NCI-H2196 (cell line): ENCODE data around the gene ACACA.
"Not testable (repeated sequence)": the region's sequence is repeated elsewhere in the genome, so short reads cannot be mapped to it uniquely, and the experiment has no call there.

Experiments
- DNase-seq: peaks from one replicate; lab custom pipeline; 2025; ENCODE audit not compliant: unreplicated experiment; lab: John Stamatoyannopoulos, UW

Gene ACACA

DNA sequence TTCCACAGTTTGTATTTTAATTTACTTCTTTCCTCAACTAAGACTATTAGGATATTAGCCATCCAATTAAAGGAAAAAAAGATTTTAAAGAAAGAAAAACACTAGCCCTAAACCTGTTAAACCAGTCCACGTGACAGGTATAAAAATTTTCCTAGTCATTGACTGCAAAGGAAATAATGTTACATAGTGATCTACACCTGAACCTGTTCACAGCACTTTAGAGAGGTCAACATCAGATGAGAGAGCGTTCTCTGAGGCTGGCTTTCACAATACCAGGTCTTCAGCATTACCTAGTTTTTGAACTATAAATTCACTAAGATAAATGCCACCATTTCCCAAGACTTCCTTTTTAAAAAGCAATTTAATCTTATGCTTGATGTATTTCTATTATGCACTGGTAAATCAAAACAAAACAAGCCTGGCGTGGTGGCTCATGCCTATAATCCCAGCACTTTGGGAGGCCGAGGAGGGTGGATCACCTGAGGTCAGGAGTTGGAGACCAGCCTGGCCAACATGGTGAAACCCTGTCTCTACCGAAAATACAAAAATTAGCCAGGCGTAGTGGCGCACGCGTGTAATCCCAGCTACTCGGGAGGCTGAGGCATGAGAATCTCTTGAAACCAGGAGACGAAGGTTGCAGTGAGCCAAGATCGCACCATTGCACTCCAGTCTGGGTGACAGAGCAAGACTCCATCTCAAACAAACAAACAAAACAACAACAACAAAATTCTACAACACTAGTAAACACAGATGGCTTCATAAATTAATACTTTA is 49.7 kb downstream of the ACACA start:
- DNase-seq = not testable (repeated sequence)

DNA sequence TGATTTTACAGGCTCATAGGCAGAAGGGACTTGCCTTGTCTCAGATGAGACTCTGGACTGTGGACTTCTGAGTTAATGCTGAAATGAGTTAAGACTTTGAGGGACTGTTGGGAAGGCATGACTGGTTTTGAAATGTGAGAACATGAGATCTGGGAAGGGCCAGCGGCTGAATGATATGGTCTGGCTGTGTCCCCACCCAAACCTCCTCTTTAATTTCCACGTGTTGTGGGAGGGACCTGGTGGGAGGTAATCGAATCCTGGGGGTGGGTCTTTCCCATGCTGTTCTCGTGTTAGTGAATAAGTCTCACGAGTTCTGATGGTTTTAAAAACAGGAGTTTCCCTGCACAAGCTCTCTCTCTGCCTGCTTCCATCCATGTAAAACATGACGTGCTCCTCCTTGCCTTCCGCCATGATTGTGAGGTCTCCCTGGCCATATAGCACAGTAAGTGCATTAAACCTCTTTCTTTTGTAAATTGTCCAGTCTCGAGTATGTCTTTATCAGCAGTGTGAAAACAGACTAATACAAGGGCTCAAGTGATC is 59.7 kb downstream of the ACACA start:
- DNase-seq = not testable (repeated sequence)

DNA sequence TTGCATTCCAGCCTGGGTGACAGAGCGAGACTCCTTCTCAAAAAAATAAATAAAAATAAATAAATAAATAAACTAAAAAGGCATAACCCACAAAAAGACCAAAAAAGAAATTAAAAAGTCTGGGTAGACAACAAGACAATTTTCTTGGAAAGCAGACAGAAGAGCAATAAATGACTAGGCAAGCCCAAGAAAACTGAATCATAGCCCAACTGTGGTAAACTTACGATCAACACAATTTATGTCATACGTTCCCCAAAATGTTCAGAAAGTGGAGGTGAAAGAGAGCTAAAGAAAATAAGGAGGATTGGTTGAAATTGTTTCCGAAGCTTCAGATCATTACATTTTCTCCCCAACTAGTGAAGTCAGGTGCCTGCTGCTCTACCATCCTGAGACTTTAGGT is 62.1 kb downstream of the ACACA start:
- DNase-seq = no peak

DNA sequence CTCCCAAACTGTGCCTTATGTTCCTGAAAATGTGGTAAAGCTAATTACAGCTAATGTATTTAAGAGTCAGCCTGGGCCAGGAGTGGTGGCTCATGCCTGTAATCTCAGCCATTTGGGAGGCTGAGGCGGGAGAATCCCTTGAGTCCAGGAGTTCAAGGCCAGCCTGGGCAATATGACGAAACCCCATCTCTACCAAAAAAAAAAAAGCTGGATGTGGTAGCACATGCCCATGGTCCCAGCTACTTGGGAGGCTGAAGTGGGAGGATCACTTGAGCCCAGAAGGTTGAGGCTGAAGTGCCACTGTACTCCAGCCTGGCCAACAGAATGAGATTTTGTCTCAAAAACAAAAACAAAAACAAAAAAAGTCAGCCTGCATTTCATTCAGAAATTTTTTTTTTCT is 64.0 kb downstream of the ACACA start:
- no peak for DNase-seq

DNA sequence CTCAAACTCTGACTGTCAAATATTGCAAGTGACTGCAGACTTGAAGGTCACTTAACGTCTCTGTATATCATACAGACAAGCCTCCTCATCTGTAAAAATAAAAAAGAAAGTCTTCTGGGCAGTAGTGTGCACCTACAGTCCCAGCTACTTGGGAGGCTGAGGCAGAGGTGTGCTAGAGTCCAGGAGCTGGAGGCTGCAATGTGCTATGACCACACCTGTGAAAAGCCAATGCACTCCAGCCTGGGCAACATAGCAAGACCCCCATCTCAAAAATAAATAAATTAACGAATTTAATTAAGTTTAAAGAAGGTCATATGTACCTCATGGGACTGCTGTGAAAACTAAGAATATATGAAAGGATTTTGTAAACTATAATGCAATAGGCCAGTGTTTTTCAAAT is 65.8 kb downstream of the ACACA start:
- DNase-seq = no peak

DNA sequence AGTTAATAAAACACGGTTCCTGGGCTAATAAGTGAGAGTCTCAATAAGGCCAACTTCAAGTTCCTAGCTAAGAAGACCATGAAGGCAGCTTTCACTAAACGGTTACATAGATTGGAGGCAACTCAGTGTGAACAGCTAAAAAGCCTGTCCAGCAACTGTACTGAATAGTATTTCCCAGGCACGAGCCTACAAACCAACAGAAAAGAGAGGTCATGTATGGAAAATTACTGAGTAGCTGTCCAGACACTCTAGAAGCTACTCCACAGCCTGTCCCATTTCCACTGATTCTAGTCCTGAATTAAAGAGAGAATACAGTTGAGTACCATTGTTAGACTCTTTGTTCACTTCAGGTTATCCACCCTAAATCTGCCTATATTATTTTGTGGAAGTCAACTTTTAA is 67.3 kb downstream of the ACACA start:
- DNase-seq = no peak

DNA sequence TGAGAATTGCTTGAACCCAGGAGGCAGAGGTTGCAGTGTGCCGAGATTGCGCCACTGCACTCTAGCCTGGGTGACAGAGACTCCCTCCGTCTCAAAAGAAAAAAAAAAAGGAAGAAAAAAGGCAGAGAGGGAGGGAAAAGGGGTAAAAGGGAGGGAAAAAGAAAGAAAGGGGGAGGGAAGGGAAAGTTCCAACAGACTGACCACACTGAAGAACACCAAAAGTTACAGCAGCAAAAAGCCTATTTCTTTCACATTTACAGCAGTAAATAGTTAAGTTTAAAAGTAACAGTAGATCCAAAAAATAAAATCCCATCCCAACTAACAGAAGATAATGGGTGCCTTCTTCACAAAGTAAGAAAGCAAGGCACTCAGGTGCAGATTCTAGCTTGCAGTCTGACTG is 67.8 kb downstream of the ACACA start:
- no peak for DNase-seq

DNA sequence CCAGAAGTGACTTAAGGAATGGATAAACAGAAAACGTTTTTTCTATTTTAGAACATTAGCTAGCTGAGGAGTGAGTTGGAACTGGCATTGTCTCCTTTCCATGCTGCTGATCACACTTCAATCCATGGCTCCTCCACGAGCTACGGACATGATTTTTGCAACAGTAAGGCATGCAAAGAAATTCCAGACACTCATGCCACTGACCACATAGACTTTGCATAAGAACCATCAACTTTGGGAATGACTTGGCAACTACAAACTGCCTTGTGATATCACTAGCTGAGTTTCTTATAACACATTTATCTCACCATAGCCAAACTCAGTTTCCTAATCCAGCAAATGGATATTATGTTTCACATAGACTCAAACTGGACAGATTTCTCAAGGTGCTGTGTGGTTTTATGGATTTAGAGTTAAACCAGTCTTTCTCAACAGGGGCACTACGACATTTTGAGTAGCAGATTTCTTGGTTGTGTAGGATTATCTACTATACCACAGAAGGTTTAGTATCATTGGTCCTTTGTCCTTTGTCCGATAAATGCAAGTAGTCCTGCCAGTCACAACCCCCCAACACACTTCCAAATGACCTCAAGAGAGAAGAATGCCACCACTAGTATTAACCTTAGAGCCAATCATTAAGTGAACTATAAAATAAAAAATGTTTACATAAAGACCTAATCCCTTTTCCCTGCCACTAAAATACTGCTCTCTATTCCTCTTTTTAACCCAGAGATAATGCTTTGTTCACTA is 79.1 kb downstream of the ACACA start:
- no peak for DNase-seq

DNA sequence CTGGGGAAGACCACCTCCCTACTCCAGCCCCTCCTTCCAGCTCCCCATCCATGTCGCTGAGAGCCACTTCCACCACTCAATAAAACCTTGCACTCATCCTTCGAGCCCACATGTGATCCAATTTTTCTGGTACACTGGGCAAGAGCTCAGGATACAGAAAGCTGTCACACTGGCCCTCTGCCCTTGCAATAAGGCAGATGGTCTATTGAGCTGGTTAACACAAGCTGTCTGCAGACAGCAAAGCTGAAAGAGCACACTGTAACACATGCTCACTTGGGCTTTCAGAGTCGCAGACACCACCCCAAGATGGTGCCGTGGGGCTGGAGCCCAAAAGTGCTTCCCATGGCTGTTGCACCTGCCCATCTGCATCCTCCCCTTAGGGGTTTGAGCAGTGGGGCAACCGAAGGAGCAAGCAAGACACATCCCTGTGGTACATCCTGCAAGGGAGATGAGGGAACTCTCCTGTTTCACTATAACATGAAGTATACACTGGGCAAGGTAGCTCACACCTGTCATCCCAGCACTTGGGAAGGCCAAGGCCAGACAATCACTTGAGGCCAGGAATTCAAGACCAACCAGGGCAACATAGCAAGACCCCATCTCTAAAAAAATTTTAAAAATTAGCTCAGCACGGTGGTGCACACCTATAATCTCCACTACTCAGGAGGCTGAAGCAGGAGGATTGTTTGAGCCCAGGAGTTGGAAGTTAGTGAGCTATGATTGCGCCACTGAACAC is 83.6 kb downstream of the ACACA start:
- no peak for DNase-seq

DNA sequence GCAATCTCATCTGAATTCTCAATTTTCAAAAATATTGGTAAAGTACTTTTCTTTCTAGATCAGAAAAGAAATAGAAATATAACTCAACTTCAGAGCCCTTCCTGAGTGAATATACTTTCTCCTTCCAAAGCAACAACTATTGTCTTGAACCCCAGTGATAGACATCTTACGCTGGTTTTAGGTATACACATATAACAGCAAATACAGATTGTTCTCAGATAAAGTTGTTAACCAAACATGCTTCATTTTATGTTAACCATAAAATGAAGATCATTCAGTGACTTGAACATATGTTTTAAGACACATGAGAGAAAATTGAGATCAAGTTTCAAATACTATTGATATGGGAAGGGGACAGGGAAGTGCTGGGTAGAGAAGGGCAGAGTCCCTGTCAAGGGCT is 84.5 kb downstream of the ACACA start:
- no peak for DNase-seq

DNA sequence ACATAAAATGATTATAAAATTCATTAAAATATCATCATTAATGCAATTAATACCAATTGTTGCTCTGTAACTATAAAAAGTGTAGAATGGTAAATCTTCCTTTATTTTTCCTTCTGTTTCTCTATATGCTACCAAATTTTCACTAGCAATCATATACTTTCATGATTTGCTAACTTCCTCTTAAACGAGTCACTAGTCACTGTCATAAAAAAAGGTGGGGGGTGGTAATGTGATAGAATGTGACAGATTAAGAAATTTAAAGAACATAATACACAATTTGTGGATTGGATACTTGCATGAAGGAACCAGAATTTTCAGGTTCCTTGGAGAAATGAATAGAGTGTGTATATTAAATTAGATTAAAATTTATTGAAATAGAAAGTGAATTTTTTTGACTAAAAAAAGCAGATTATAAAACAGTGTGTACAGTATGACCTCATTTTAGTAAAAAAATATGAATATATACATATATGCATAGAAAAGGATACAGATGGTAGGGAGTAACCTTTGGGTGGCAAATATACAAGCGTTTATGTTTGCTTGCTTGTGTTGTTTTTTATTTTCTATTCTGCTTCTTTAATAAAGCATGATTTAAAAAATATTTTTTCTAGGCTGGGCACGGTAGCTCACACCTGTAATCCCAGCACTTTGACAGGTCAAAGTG is 87.6 kb downstream of the ACACA start:
- no peak for DNase-seq

DNA sequence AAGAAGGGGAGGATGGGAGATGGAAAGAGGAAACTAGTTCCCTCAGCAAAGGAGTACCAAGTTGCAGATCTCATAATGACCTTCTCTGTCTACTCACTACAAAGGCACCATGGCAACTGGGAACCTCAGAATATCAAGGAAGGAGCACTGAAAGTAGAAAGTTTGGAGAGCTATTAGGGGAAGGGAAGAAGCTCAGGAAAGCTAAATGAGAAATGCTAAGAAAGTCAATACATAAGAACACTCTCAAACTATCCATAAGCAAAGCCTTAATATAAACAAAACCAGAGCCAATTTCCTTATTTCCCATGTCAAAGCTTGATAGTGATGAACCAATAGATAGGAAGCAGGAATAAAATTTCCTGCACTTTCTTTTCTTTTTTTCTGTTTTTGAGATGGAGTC is 88.8 kb downstream of the ACACA start:
- no peak for DNase-seq

DNA sequence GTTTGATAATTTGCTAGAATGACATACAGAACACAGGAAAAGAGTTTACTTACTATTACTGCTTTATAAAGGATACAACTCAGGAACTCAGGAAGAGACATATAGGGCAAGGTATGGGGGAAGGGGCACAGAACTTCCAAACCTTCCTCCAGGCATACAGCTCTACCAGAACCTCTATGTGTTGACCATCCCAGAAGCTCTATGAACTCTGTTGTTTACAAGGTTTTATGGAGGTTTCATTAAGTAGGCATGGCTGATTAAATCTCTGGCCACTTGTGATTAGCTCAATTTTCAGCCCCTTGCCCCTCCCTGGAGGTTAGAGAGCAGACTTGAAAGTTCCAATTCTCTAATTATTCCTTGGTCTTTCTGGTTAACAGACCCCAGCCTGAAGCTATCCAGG is 91.0 kb downstream of the ACACA start:
- no peak for DNase-seq

DNA sequence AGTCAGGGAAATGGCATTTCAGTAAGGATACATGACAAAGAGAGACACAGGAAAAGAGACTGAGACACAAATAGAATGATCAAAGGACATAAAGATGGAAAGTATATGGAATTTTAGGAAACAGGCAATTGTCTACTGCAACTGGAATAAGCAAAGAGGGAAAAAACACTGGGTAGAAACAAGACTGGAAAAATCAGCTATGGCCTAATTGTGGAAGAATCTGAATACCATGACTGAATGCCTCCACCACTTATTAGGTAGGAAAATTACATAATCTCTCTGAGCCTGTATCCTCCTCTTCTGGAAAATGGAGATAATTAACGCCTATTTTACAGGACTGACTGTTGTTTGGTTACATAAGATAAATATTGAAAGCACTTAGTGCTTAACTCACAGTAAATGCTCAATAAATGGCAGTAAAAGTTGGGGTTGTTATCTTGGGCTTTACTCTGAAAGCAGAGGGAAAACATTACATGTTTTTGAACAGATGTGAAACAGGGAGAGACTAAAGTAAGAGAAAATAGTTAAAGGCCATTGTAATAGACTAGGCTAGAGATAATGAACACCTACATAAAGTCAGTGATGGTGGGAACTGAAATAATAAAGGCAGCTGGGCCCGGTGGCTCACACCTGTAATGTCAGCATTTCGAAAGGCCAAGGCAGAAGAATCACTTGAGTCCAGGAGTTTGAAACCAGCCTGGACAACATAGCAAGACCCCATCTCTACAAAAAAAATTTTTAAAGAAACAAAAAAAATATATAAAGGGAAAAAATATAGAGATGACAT is 94.3 kb downstream of the ACACA start:
- DNase-seq = no peak

DNA sequence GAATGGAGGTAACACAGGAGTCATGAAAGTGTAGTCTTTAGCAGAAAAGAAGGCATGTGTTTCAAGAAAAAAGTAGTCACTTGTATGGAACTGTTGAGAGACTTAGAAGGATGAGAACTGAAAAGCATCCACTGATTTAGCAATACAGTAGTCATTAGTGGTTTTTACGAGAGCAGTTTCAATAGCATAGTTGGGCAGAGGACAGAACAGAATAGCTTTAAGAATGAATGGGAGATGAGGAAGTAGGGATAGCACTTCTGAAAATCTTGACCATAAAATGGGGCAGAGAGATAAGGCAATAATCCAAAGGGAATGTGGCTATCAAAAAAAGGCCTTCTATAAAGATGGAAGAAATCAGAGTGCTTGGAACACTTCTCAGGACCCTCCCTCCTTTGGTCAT is 95.7 kb downstream of the ACACA start:
- no peak for DNase-seq

DNA sequence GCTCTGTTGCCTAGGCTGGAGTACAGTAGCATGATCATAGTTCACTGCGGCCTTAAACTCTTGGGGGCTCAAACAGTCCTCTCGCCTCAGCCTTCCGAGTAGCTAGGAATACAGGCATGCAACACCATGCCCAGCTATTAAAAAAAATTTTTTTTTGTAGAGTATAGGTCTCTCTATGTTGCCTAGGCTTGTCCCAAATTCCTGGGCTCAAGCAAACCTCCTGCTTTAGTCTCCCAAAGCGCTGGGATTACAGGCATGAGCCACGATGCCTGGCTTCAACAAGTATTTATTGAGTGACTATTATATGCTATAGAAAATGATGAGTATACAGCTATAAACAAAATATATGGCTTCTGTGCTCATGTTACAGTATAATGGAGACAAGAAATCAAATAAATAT is 97.6 kb downstream of the ACACA start:
- DNase-seq = no peak

DNA sequence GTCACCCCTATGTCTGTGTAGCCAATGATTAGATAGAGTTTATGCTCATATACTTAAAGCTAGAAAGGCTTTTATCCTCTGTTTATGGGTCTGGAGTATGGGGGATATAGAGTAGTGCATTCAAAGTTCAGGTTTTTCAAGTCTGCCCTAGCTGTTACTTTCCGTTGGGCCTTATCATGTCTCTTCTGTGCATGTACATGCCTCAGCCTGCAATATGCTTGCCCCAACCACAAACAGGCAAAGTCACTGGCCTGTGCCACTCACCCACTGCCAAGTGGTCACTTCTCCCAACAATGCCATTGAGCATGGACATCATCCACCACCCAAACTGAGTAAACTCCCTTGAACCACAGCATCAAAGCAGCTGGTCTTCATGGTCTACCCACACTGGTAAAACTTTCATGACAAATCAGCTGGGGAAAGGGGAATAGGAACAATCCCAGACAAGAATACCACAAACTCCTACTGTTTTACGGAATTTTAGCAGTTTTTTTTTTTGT is 101.2 kb downstream of the ACACA start:
- no peak for DNase-seq

DNA sequence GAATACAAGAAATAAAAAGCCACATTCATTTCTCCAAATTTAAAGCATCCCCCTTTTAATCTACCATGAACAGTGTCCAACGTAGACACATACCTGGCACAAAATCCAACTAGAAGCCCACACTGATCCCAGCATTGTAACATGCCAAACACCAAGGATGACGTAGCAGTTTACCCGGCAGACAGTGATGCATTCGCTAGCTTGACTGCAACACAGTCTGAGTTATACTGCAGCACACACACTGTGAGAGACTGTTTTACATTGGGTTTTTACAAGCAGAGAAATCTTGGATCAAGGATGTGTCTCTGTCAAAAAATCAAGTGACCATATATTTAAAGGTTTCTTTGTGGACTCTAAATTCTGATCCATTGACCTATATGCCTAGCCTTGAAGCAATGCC is 105.3 kb downstream of the ACACA start:
- no peak for DNase-seq

DNA sequence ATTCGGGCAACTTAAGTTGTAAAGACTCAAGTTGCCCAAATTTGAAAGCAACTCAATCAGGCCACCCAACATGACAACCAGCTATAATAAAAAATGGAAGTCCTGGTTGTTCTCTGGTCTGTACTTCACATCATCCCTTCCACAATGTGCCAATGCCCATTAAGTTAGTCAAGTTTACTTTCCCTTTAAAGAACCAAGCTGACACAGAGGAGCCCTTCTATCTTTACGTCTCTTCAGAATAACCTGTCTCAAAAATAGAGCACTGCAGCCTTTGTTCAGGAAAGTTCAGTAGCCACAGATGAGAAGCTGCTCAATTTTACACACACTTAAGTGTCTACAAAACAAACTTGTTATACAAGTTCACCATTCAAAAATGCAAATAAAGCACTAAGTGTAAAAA is 106.0 kb downstream of the ACACA start:
- no peak for DNase-seq

DNA sequence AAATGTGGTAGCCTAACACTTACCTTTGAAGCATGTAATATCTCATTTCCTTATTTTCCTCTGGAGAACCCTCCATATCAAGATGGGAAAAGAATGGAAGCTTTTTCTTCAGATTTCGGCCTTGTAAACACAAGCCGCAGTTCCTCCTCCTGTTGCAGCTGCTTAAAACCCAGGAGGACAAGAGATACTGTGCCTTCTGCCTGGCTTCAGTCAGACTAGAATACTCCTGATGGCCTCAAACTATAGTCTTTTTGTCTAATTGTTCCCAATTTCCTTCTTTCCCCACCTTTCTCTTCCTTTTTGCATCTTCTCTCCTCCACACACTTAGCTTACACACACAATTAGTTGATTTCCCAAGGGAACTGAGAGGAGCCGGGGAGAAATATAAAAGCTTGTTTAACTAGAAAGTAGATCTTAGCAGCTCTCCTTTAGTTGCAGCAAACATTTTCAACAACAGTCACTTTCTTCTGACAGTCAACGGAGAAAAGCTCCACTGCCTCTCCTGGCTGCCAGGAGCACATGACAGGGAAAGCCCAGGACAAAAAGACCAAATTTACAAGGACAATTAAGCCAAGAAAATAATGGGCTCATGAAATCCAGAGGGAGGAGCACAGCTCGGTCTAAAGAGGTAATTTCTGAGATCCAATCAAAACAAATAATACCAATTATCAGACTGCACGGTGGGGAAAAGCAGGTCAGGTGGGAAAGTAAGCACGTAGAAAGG is 107.2 kb downstream of the ACACA start:
- no peak for DNase-seq
